GM10248 (cell line): ENCODE results near the gene CYP24A1.

Experiments
- CTCF ChIA-PET: fragments of 300-600 bp; sonication (Branson Sonifier 250); formaldehyde crosslinking; extraction: SDS; loops from one replicate; lab custom pipeline; 2021; ENCODE audit warnings: antibody characterized with exemption; lab: Yijun Ruan, JAX
- POLR2A ChIA-PET: fragments of 350-650 bp; sonication (Branson Sonifier 250); formaldehyde crosslinking; extraction: SDS; loops from one replicate; lab custom pipeline; 2020; ENCODE audit warnings: antibody characterized with exemption; lab: Yijun Ruan, JAX
- DNase-seq: peaks from one replicate; pipeline ENCODE4 v3.0.0; 2012; ENCODE audit errors: extremely low spot score
- TF ChIP-seq, protein P1 (sequence below): IDR thresholded peaks from 2 replicates; pipeline ENCODE4 v1.5.1; 2012; ENCODE audit warnings: mild to moderate bottlenecking, low read depth; ENCODE audit errors: extremely low read depth, missing control alignments, control extremely low read depth

CYP24A1 gene

GRCh38 chr20:54173653-54174456 lies at the start of gene CYP24A1:
CYP24A1 (minus strand) TSS chr20:54173986; CDS start chr20:54173579, 407 bp downstream.
- ChIA-PET CTCF (no interaction called here), POLR2A (no interaction called here)
- DNase-seq = no peak
- TF ChIP-seq, protein P1, sequence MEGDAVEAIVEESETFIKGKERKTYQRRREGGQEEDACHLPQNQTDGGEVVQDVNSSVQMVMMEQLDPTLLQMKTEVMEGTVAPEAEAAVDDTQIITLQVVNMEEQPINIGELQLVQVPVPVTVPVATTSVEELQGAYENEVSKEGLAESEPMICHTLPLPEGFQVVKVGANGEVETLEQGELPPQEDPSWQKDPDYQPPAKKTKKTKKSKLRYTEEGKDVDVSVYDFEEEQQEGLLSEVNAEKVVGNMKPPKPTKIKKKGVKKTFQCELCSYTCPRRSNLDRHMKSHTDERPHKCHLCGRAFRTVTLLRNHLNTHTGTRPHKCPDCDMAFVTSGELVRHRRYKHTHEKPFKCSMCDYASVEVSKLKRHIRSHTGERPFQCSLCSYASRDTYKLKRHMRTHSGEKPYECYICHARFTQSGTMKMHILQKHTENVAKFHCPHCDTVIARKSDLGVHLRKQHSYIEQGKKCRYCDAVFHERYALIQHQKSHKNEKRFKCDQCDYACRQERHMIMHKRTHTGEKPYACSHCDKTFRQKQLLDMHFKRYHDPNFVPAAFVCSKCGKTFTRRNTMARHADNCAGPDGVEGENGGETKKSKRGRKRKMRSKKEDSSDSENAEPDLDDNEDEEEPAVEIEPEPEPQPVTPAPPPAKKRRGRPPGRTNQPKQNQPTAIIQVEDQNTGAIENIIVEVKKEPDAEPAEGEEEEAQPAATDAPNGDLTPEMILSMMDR = no peak

GRCh38 chr20:54223285-54223684 lies 49.5 kb upstream of the CYP24A1 start:
- no peak for DNase-seq
- ChIA-PET POLR2A (no interaction called here), CTCF (interaction anchor here (0.8 to 3.3 kb wide), 6 partner anchors 9 to 423 kb away, joined by 3 to 12 read pairs (median 3); partner anchors contain the start of gene PFDN4)
- TF ChIP-seq, protein P1 = no peak

DNA sequence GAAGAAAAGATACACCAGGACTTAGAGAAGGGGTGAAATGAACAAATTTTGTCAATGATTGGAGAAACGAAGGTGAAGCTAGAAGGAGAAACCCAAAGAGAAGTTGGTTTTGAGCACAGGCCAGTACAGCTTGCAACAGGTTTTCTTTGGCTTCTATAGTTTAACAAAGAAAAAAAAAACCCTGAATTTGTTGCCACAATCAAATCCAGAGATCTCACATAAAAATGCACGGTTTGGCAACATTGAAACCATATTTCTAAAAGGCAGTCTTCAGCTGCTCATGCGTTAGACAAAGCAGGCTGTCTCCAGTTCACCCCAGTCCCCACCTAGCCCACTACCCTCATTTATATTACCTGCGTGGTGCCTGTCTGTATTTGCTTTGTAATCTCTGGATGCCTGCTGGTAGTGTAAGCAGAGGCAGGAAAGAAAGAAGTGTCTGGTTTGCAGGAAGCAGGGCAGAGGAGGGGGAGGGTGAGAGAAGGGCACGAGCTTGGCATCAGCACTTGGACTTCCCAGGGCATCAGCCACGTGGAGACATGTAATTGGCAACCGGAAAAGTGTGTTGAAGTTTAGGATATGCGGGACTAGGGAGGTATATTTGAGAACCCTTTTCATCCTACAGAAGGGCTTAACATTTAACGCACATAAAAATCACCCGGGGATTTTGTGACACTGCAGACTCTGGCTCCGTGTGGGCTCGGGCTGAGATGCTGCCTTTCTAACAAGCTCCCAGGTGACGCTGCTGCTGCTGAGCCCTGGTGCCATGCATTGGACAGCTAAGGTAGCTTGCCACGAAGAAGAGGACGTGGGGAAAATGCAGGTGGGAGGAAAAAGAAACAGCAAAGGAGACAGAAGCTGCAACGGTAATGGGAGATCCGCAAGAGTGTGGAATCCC lies 48.5 kb upstream of the CYP24A1 start:
- DNase-seq = no peak
- CTCF ChIA-PET = interaction anchor here (0.8 to 3.3 kb wide), 7 partner anchors 8 to 426 kb away, joined by 3 to 12 read pairs (median 5); partner anchors contain the start of gene PFDN4
- POLR2A ChIA-PET = no interaction called here
- TF ChIP-seq, protein P1 = no peak

DNA sequence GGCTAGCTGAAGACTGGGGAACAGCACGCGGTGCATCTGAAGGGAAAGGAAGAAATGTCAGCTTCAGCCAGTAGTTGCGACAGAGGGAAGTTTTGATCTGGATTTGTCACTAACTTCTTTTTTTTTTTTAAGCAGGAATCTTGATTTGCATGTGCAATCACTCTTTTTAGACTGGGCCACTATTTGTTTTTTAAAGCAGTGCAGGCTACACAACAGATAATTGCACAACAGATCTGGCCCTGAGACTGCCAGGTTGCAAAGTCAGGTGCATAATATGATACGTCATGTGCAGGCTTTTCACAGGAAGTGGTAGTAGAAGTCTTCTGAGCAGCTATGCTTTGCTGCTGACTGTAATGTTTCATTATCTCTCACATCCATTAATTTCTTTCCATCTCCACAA lies 47.6 kb upstream of the CYP24A1 start:
- ChIA-PET POLR2A (interaction anchor here (0.7 kb wide), 1 partner anchor 1034 kb away, joined by 3 read pairs; no protein-coding TSS in a partner anchor), CTCF (interaction anchor here (0.9 to 3.3 kb wide), 3 partner anchors 9 to 426 kb away, joined by 5 to 12 read pairs (median 5); partner anchors contain the start of gene PFDN4)
- no peak for DNase-seq
- TF ChIP-seq, protein P1 = no peak

DNA sequence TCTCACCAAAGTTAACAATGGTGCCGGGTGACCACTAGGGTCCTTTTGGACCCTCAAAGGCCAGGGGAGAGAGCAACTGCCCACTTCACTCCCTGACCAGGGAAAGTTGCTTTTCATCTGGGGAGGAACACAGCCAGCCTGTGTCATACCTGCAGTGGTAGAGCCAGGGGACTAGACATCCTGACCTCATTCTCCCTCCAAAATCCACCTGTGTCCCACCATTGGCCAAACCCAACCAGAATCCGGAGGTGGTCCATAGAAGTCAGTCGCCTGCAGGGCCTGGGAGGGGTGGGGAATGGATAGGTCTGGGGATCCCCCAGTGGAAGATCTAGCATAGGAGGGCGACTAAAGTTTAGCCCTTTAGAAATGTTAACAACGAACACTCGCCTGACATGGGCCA lies 46.9 kb upstream of the CYP24A1 start:
- ChIA-PET POLR2A (interaction anchor here (0.7 kb wide), 1 partner anchor 1034 kb away, joined by 3 read pairs; no protein-coding TSS in a partner anchor), CTCF (interaction anchor here (1.5 to 4.8 kb wide), 2 partner anchors 13 to 427 kb away, joined by 6 to 26 read pairs; partner anchors contain the start of gene PFDN4)
- TF ChIP-seq, protein P1 = no peak
- DNase-seq = no peak

- ChIA-PET POLR2A (no interaction called here), CTCF (interaction anchor here (1.1 to 4.8 kb wide), 5 partner anchors 12 to 432 kb away, joined by 3 to 26 read pairs (median 5); partner anchors contain the start of gene PFDN4)
- TF ChIP-seq, protein P1 = peak; percentile 25
- DNase-seq = no peak
Measured at GRCh38 chr20:54219751-54220426, 46.1 kb upstream of the CYP24A1 start.
